Endothelial cell of umbilical vein (primary cell): ENCODE measurements around the gene PCBD2. TPM values are rescaled to one million over a fixed set of nuclear protein-coding genes. Genes with fewer than 3 reads are reported as not detected.

ENCODE experiments used
- BruUV-seq: library from RNA; stranded (reverse); fragments of 400-500 nt; replicated peaks from 2 replicates; lab custom pipeline; 2021; lab: Mats Ljungman, UMichigan
- CTCF ChIA-PET: fragments of 300-600, 350-600 bp; sonication (Branson Sonifier 250); formaldehyde crosslinking; loops from one replicate; lab custom pipeline; 2021; ENCODE audit warnings: antibody characterized with exemption, inconsistent platforms; lab: Charles Lee
- POLR2A ChIA-PET: fragments of 300-600, 350-600 bp; sonication (Branson Sonifier 250); formaldehyde crosslinking; loops from one replicate; lab custom pipeline; 2021; ENCODE audit warnings: antibody characterized with exemption, inconsistent platforms; lab: Charles Lee
- DNase-seq: peaks from one replicate; pipeline ENCODE4 v3.0.0-alpha.2; 2011; ENCODE audit warnings: low read depth, low spot score
- FAIRE-seq: peaks from 2 replicates; lab custom pipeline; 2011; peaks lifted over from hg19 to GRCh38; lab: Jason Lieb, UNC
- H2AFZ ChIP-seq: 2 replicates; pipeline ENCODE4 v1.6.0; 2012; ENCODE audit warnings: low read depth, low read length, control low read depth, inconsistent platforms
- H3K27ac ChIP-seq: 2 replicates; pipeline ENCODE4 v1.5.1; 2011; ENCODE audit warnings: low read depth, mild to moderate bottlenecking, control low read depth, low read length, moderate library complexity; ENCODE audit not compliant: insufficient read depth
- H3K27me3 ChIP-seq, 2 experiments: 2 replicates each; pipeline versions ENCODE4 v1.6.0 to v1.6.1; 2011; ENCODE audit warnings: low read length in 2 of 2, mixed read lengths in 1 of 2; ENCODE audit not compliant: control insufficient read depth in 2 of 2, insufficient read depth in 2 of 2
- H3K36me3 ChIP-seq, 2 experiments: 2 replicates in 1 of 2; 3 replicates in 1 of 2; pipeline ENCODE4 v1.5.1; 2011; ENCODE audit warnings: low read length in 2 of 2, mild to moderate bottlenecking in 1 of 2, moderate library complexity in 1 of 2; ENCODE audit not compliant: control insufficient read depth in 2 of 2, insufficient read depth in 2 of 2; ENCODE audit errors: extremely low read depth in 1 of 2
- H3K4me1 ChIP-seq: 3 replicates; pipeline ENCODE4 v1.5.1; 2011; ENCODE audit warnings: mild to moderate bottlenecking, low read length; ENCODE audit not compliant: control insufficient read depth, insufficient read depth; ENCODE audit errors: extremely low read depth
- H3K4me2 ChIP-seq: 2 replicates; pipeline ENCODE4 v1.6.1; 2011; ENCODE audit warnings: low read length, control low read depth, mixed read lengths; ENCODE audit not compliant: insufficient read depth
- H3K4me3 ChIP-seq, 3 experiments: fragments of 200-600 bp in 1 of 3; sonication (generic), shearing (Covaris generic) in 1 of 3; replicated peaks in 1 of 3; 2 replicates each; pipeline ENCODE4 v1.5.1; 2011 to 2016; ENCODE audit warnings: control low read depth in 3 of 3, low read length in 3 of 3, mild to moderate bottlenecking in 2 of 3, inconsistent platforms in 1 of 3, low read depth in 1 of 3, moderate library complexity in 1 of 3; ENCODE audit not compliant: insufficient read depth in 1 of 3
- H3K79me2 ChIP-seq: 2 replicates; pipeline ENCODE4 v1.6.0; 2012; ENCODE audit warnings: low read length, inconsistent platforms; ENCODE audit not compliant: control insufficient read depth, insufficient read depth
- H3K9ac ChIP-seq: replicated peaks from 2 replicates; pipeline ENCODE3; 2011; ENCODE audit warnings: low read length, control low read depth; ENCODE audit not compliant: insufficient read depth; ENCODE audit errors: extremely low read depth
- H3K9me1 ChIP-seq: replicated peaks from 3 replicates; pipeline ENCODE4 v1.6.0; 2011; ENCODE audit warnings: mild to moderate bottlenecking, low read length; ENCODE audit not compliant: control insufficient read depth, insufficient read depth; ENCODE audit errors: extremely low read depth
- H3K9me3 ChIP-seq: replicated peaks from 2 replicates; pipeline ENCODE4 v1.5.1; 2012; ENCODE audit warnings: low read length, inconsistent platforms; ENCODE audit not compliant: control insufficient read depth, insufficient read depth
- H4K20me1 ChIP-seq: replicated peaks from 2 replicates; pipeline ENCODE3; 2011; ENCODE audit warnings: mild to moderate bottlenecking, low read length; ENCODE audit not compliant: control insufficient read depth, insufficient read depth; ENCODE audit errors: extremely low read depth
- CTCF ChIP-seq, 2 donors: IDR thresholded peaks; 1 replicate in 1 of 2; 2 replicates in 1 of 2; pipeline ENCODE4 v1.5.1; 2011; ENCODE audit warnings: low read length in 2 of 2, mild to moderate bottlenecking in 2 of 2, moderate library complexity in 2 of 2, control low read depth in 1 of 2, inconsistent platforms in 1 of 2, low read depth in 1 of 2; ENCODE audit not compliant: insufficient read depth in 1 of 2; ENCODE audit errors: extremely low read depth in 1 of 2
- EZH2 ChIP-seq: IDR thresholded peaks from 2 replicates; pipeline ENCODE4 v1.6.1; 2012; ENCODE audit warnings: borderline replicate concordance, low read depth, mild to moderate bottlenecking, moderate library complexity, low read length, inconsistent platforms; ENCODE audit not compliant: severe bottlenecking
- FOS ChIP-seq: IDR thresholded peaks from 2 replicates; pipeline ENCODE4 v1.6.1; 2011; ENCODE audit warnings: mild to moderate bottlenecking, low read length, moderate library complexity, borderline replicate concordance; ENCODE audit not compliant: insufficient read depth
- JUN ChIP-seq: IDR thresholded peaks from 2 replicates; pipeline ENCODE4 v1.6.1; 2011; ENCODE audit warnings: borderline replicate concordance, low read depth; ENCODE audit not compliant: insufficient read length, insufficient read depth
- MYC ChIP-seq: IDR thresholded peaks from one replicate; pipeline ENCODE4 v1.6.1; 2011; ENCODE audit warnings: mild to moderate bottlenecking, low read depth, low read length
- POLR2AphosphoS5 ChIP-seq: IDR thresholded peaks from 2 replicates; pipeline ENCODE4 v1.6.1; 2012; ENCODE audit warnings: low read depth, mild to moderate bottlenecking, control low read depth, low read length, moderate library complexity; ENCODE audit not compliant: insufficient read depth
- dilution Hi-C: fragments of 300-500 bp; cut with MboI; formaldehyde crosslinking; loops from one replicate; pipeline ENCODE4 v1.15.0; 2019; ENCODE audit warnings: low sequenced_read_pairs; ENCODE audit not compliant: extremely low pct_ligation_motif_present
- intact Hi-C: fragments of 100-400 bp; cut with micrococcal nuclease; formaldehyde crosslinking; loops from one replicate; pipeline ENCODE4 v1.10.0; 2022
- polyA plus RNA-seq, 4 experiments: library from polyadenylated mRNA; depleted of rRNA in 3 of 4; stranded (reverse) in 3 of 4; unstranded in 1 of 4; fragments of >200 nt; gene quantifications; 2 replicates each; pipeline versions ENCODE4 v1.2.1 to v1.2.3, GENCODE V29; 2011 to 2012; ENCODE audit warnings: missing spikeins in 1 of 4
- total RNA-seq: library from RNA; stranded (reverse); gene quantifications from 2 replicates; pipeline ENCODE4 v1.2.3, GENCODE V29; 2021
- TF ChIP-seq, protein P1 (sequence below): IDR thresholded peaks from 2 replicates; pipeline ENCODE4 v1.6.1; 2011; ENCODE audit not compliant: insufficient read depth, insufficient read length

PCBD2 gene
- total and polyA plus RNA-seq, 2 donors (not counting 3 experiments of a cell fraction or from before 2014, with no cell fraction given), result 4.0 to 10.7 TPM

DNA sequence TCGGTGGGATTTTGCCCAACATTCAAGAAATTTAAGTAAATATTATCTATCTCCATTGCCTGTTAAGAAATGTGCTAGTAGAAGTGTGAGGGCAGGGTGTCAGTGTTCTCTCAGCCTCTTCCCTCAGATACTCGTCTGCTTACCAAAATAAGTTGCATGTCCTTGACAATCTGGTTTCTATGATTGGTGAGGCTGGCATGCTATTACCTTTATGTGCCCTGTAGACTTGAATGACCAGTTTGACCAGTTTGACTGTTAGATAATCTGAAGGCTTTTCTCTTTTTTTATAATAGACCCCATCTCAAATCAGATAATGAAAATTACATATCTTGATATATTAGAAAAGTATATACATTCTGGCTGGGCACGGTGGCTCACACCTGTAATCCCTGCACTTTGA, 63.1 kb downstream of the PCBD2 start:
- dilution Hi-C loops (no loop called here), intact Hi-C loops (no loop called here)
- H3K9me3 ChIP-seq, result no peaks in the 10 kb centered on the region
- H3K9me1 ChIP-seq, result no peaks in the 10 kb centered on the region
- ChIA-PET POLR2A (no interaction called here), CTCF (no interaction called here)
- H3K4me3 ChIP-seq, result no peak overlapping the region
- H3K9ac ChIP-seq, result no peak overlapping the region
- TF ChIP-seq POLR2AphosphoS5, result no peak
- no peak for TF ChIP-seq MYC
- no peak for TF ChIP-seq EZH2
- TF ChIP-seq CTCF (IDR thresholded peaks at IDR 0.05; ENCODE audit: extremely low read depth in 1 of 2, insufficient read depth in 1 of 2, low read depth in 1 of 2, low read length in 2 of 2), result no peak
- TF ChIP-seq FOS, result no peak
- TF ChIP-seq JUN, result no peak
- TF ChIP-seq, protein P1, sequence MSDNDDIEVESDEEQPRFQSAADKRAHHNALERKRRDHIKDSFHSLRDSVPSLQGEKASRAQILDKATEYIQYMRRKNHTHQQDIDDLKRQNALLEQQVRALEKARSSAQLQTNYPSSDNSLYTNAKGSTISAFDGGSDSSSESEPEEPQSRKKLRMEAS, result no peak
- H3K27me3 ChIP-seq, result no peaks in the 10 kb centered on the region
- no peak overlapping the region for H2AFZ ChIP-seq
- no peak for FAIRE-seq
- H3K27ac ChIP-seq, result no peak overlapping the region
- BruUV-seq, result no TSS peak
- H3K79me2 ChIP-seq, result no peaks in the 10 kb centered on the region
- no peak for DNase-seq
- H3K4me1 ChIP-seq, result no peaks in the 10 kb centered on the region
- no peaks in the 10 kb centered on the region for H4K20me1 ChIP-seq
- H3K4me2 ChIP-seq, result no peak overlapping the region
- no peaks in the 10 kb centered on the region for H3K36me3 ChIP-seq
